Measurements from ENCODE around the gene RAX2.
"Not testable (repeated sequence)": the region's sequence is repeated elsewhere in the genome, so short reads cannot be mapped to it uniquely, and the experiment has no call there.

The RAX2 gene

GRCh38 chr19:3775831-3776230 is 3.8 kb upstream of the RAX2 start:
- no peak for DNase-seq

GRCh38 chr19:3775374-3775711 is 3.3 kb upstream of the RAX2 start:
- no peak for DNase-seq

GRCh38 chr19:3774621-3775373 is 2.8 kb upstream of the RAX2 start:
- no peak for DNase-seq

GRCh38 chr19:3773814-3774515 is 1.9 kb upstream of the RAX2 start:
- DNase-seq: no peak

- no peak for DNase-seq
Measured at GRCh38 chr19:3771000-3771905, 775 bp downstream of the RAX2 start.

DNA sequence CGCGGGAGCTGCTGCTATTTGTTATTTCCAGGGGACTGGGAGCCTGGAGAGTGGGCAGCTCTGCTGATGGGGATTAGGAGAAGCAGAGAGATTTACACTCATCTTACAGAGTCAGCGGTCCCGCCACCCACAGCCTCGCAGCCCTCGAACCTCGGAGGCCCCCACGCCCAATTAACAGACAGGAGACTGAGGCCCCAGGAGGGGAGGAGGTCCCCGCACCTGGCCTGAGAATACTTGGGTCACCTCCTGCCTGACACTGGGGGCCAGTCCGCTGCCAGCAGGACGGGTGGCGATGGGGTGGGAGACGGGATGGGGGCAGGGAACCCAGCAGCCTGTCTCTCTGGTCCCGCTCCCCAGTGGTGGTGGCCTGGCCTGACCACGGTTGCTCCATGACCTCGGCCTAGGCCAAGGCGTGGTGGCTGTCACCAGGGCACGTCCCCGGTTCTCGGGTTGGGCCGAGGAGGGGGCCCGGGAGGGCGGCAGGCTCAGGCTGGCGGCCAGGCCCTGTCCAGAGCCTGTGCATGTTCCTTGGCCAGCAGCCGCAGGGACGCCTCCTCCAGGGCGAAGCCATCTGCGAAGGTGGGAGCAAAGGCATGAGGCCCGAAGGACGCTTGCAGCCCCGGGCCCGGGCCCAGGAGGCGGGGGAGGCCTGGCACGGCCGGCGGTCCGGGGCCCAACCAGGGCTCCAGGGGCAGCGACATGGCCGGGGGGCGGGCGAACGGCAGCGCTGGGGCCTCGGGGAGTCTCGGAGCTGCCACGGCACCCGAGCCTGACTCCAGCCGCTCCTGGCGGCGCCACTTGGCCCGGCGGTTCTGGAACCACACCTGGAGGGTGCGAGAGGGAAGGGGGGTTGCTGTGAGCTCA is 1.7 kb downstream of the RAX2 start:
- no peak for DNase-seq

GRCh38 chr19:3769494-3769893 is 2.5 kb downstream of the RAX2 start:
- DNase-seq: no peak

DNA sequence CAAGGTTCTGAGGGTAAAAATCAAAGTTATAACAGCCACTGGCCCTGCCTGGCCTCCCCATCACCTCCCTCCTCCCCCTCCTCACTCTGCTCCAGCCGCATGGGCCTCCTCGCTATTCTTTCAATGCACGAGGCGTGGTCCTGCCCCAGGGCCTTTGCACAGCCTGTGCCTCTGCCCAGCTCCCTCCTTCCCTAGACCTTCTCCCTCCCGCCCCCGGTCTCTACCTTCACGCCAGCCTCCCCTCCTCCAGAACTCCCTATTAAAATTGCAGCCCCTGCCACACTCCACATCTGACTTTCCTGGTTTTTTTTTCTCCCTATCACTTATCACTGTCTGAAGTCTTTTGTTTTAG is 3.3 kb downstream of the RAX2 start:
- no peak for DNase-seq

GRCh38 chr19:3768015-3768747 is 3.8 kb downstream of the RAX2 start:
- no peak for DNase-seq

DNA sequence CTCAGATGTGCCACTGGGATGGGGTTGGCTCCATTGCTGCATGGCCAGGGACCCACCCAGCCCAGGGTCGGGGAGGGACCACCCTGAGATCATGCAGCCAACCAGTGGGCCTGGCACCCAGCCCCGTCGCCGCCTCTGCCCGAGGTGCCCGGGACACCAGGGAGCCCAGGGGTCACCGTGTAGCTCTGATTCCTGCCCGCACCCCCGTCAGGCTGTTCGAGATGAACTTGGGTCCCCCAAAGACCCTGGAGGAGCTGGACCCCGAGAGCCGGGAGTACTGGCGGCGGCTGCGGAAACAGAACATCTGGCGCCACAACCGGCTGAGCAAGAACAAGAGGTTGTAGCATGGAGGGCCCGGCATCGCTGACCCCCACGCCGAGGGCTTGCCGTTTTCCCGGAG is 5.0 kb downstream of the RAX2 start:
- DNase-seq: no peak

GRCh38 chr19:3766520-3766919 is 5.5 kb downstream of the RAX2 start:
- DNase-seq: no peak

GRCh38 chr19:3765757-3766156 is 6.3 kb downstream of the RAX2 start:
- DNase-seq: not testable (repeated sequence)

DNA sequence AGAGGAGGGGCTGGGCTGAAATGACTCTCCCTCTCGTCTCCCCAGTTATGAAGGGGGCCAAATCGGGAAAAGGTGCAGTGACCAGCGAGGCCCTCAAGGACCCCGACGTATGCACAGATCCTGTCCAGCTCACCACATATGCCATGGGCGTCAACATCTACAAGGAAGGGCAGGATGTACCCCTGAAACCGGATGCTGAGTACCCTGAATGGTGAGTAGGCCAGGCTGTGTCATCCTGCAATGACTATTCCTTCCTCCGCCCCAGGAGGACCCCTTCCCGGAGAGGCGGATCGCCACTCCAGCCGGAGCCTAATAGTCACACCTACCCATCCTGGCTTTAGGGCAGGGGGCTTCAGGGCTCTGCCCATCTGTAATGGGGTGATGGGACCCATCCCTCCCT is 6.9 kb downstream of the RAX2 start:
- no peak for DNase-seq

DNA sequence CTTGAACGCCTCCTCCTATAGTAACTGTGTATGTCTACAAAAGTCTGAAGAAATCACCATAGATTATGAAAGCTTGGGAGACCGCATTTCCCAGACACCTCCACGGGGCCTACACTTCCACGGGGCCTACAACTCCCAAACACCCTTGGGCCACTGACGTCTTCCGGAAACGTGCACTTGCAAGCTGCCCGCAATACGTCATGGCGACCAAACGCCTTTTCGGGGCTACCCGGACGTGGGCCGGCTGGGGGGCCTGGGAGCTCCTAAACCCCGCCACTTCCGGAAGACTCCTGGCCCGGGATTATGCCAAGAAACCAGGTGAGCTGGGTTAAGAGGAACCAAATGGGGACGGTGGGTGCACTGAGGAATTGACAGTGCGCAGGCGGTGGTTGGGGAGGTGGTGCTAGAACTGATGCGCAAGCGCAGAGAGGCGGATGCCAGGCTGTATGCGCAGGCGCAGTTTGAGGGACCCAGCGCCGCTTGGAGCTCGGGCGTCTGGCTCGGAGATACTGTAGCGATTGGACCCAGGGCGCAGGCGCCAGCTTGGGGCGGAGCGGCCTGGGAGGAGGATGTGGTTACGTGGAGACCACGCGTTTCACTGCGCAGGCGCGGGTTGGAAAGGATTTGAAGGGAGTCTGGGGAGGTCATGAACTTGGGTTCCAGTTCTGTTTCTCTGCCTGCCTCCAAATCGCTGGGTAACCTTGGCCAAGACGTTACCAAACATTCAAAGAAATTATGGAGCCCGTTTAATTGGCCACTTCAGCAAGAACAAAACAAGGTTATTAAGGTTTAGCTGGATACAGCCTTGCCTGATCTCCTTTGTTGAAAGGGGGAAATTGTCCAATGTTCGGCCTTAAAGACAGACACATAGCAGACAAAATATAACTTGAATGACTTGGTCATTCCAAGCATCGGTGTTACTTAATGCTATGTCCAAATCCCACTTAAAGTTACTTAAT is 9.2 kb downstream of the RAX2 start, which contains the start of gene MRPL54:
MRPL54 (plus strand) TSS at position 182 of the 959 bp plus-strand sequence; CDS start at position 201, 19 bp downstream.
- DNase-seq: peak; percentile 99

- no peak for DNase-seq
Measured at GRCh38 chr19:3762130-3762473, 9.9 kb downstream of the RAX2 start.

DNA sequence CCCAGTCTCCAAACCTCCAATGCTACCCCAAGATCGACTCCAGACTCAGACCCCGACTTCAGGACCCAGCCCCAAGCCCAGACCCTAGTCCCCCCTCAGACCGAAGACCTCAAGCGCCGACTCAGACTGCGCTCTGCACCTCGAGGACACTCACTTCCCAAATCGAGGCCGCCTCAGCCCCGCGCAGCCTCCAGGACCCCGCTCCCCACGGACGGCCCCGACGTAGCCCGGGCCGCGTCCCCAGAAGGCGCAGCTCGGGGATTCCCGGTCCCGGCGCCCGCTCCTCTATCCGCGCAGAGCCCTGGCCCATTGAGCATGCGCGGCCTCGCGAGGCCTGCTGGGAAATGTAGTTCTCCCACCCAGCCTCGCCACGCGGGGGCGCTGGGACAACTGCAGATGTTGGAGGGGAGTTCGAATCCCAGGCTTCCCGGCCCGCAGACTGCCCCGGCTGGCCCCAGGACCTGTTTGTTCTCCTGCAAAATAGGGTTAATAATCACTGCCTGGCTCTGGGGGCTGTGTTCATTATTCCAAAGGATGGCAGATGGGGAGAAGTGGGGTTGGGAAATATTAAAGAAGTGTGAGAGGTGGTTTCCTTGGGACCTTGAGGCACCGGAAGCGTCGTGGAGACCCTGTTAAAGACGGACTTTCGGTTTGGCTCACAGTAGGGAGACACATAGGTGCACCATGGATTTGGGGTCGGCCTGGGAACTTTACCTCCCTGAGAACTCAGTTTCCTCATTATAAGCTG is 10.5 kb downstream of the RAX2 start, which contains the start of gene APBA3:
APBA3 (minus strand) TSS at position 311 of the 748 bp plus-strand sequence. CDS start 1,428 bp downstream, outside the sequence.
- DNase-seq: peak; percentile 93

DNA sequence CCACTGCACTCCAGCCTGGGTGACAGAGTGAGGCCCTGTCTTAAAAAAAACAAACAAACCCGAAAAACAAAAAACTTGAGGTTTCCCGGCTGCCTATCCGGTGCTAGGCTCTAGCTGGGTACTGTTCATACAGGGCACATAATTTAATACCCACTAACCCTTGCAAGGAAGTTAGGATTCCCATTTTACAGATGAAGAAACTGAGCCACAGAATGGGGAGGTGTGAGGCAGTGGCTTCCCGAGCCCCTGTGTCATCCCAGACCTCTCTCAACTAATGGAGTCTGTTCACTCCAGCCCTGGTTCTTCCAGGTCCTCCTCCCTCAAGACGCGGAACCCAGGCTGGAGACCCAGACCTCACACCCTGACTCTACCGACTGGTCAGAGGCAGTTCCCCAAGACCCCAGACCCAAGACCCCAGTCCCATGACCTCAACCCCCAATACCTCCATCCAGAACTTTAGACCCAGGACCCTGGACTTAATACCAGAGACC is 11.1 kb downstream of the RAX2 start:
- DNase-seq: no peak

DNA sequence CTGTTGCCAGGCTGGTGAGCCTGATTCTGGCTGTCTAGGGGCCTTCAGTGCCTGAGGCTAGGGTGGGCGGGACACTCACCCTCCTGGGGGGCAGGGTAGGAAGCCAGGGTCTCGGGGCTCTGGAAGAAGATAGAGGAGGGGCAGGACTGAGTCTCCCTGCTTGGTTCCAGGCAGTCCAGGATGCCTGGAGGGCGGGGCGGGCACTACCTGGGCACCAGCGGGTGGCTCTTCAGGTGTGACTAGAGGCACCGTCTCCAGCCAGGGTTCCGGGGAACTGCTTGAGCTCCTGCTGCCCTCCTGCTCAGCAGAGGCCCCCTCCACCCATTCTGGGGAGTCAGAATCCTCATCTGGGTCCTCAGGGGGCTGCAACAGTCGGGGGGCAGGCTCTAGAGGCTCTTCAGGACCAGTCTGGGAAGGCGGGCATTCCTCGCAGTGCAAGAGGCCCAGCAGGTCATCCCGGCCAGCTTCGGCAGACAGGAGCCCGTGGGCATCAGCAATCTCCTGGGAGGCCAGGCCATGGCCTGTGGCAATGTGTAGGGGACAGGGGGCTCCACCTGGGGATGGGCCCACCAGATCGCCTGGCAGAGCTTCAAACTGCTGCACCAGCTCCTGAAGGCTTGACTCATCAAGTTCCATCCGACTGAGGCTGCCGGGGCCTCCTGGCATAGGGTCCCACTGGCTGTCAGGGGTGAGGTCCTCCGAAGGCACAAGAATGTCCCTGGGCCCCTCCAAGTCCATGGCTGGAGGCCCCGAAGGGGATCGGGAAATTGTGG is 12.4 kb downstream of the RAX2 start:
- DNase-seq: no peak

DNA sequence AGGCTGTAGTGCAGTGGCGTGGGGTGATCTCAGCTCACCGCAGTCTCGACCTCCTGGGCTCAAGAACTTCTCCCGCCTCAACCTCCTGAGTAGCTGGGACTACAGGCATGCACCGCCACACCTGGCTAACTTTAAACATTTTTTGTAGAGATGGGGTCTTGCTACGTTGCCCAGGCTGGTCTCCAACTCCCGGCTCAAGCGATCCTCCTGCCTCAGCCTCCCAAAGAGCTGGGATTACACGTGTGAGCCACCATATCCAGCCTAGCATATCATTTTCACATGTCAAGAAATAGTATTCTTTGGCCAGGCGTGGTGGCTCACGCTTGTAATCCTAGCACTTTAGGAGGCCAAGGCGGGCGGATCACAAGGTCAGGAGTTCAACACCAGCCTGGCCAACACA is 13.7 kb downstream of the RAX2 start:
- DNase-seq: not testable (repeated sequence)
